ENCODE data around the gene ITGB6. TPM values are rescaled to one million over a fixed set of nuclear protein-coding genes. Genes with fewer than 3 reads are reported as not detected.

Gene ITGB6
- total and polyA plus RNA-seq, 7 donors: 1.8 to 5.1 (median 2.5) TPM; not detected in 4

GRCh38 chr2:160224507-160224906 is 24.4 kb upstream of the ITGB6 start:
- Histone ChIP-seq H3K36me3 (no peaks in the 10 kb centered on the region), H3K4me3 (no peak overlapping the region), H3K27ac (peak overlapping the region in 1 of 4 donors; percentile 19), H3K9me3 (no peaks in the 10 kb centered on the region), H3K27me3 (no peaks in the 10 kb centered on the region), H3K4me1 (peaks cover 0 to 28% (median 13%) of the 10 kb centered on the region in 4 donors)
- intact Hi-C loops (cut with DNase I): no loop called here
- no peak for TF ChIP-seq EP300 (IDR thresholded peaks at IDR 0.05)
- TF ChIP-seq POLR2A (IDR thresholded peaks at IDR 0.05): no peak
- no peak for TF ChIP-seq POLR2AphosphoS5 (IDR thresholded peaks at IDR 0.05)
- no peak for TF ChIP-seq CTCF (IDR thresholded peaks at IDR 0.05)
- no peak for DNase-seq
- 84 to 91% methylated on average over 3 of the region's 3 CpGs for WGBS, 2 donors

GRCh38 chr2:160224060-160224459 is 24.0 kb upstream of the ITGB6 start:
- H3K27ac ChIP-seq: peak overlapping the region in 1 of 4 donors; percentile 19
- no peaks in the 10 kb centered on the region for H3K36me3 ChIP-seq
- intact Hi-C loops (cut with DNase I): no loop called here
- no peaks in the 10 kb centered on the region for H3K27me3 ChIP-seq
- H3K4me1 ChIP-seq: peaks cover 0 to 28% (median 13%) of the 10 kb centered on the region in 4 donors
- no peak for TF ChIP-seq CTCF (IDR thresholded peaks at IDR 0.05)
- TF ChIP-seq EP300 (IDR thresholded peaks at IDR 0.05): no peak
- TF ChIP-seq POLR2A (IDR thresholded peaks at IDR 0.05): no peak
- no peak for TF ChIP-seq POLR2AphosphoS5 (IDR thresholded peaks at IDR 0.05)
- WGBS, 2 donors: 46 to 52% methylated on average over 3 of the region's 3 CpGs
- no peak for DNase-seq
- H3K4me3 ChIP-seq: no peak overlapping the region
- no peaks in the 10 kb centered on the region for H3K9me3 ChIP-seq

GRCh38 chr2:160223560-160223959 is 23.5 kb upstream of the ITGB6 start:
- intact Hi-C loops (cut with DNase I): no loop called here

GRCh38 chr2:160222546-160223283 is 22.6 kb upstream of the ITGB6 start:
- intact Hi-C loops (cut with DNase I): no loop called here
- DNase-seq: no peak
- Histone ChIP-seq H3K9me3 (no peaks in the 10 kb centered on the region), H3K27ac (no peak overlapping the region), H3K4me1 (peaks cover 0 to 18% (median 8%) of the 10 kb centered on the region in 4 donors), H3K4me3 (no peak overlapping the region), H3K27me3 (no peaks in the 10 kb centered on the region), H3K36me3 (no peaks in the 10 kb centered on the region)
- 46 to 74% methylated on average over 7 of the region's 7 CpGs for WGBS, 2 donors
- TF ChIP-seq EP300 (IDR thresholded peaks at IDR 0.05) (no peak), POLR2A (IDR thresholded peaks at IDR 0.05) (no peak), POLR2AphosphoS5 (IDR thresholded peaks at IDR 0.05) (no peak), CTCF (IDR thresholded peaks at IDR 0.05) (no peak)

More at GRCh38 chr2:160223560-160223959, 23.5 kb upstream of the ITGB6 start:
- H3K27ac ChIP-seq: peak overlapping the region in 1 of 4 donors; percentile 19
- H3K4me1 ChIP-seq: peaks cover 0 to 25% (median 12%) of the 10 kb centered on the region in 4 donors
- H3K27me3 ChIP-seq: no peaks in the 10 kb centered on the region
- H3K4me3 ChIP-seq: no peak overlapping the region
- 41 to 71% methylated on average over 3 of the region's 3 CpGs for WGBS, 2 donors
- TF ChIP-seq EP300 (IDR thresholded peaks at IDR 0.05) (no peak), POLR2A (IDR thresholded peaks at IDR 0.05) (no peak), CTCF (IDR thresholded peaks at IDR 0.05) (no peak), POLR2AphosphoS5 (IDR thresholded peaks at IDR 0.05) (no peak)
- no peak for DNase-seq
- no peaks in the 10 kb centered on the region for H3K36me3 ChIP-seq
- H3K9me3 ChIP-seq: no peaks in the 10 kb centered on the region

All from sigmoid colon (tissue), 7 donors.